GM10847 (cell line): ENCODE results near the gene DEFB128.

Source experiments
- POLR2A ChIP-seq: IDR thresholded peaks from 2 replicates; pipeline ENCODE4 v1.6.1; 2011; ENCODE audit not compliant: insufficient read length; ENCODE audit errors: extremely low read depth

DEFB128 gene

DNA sequence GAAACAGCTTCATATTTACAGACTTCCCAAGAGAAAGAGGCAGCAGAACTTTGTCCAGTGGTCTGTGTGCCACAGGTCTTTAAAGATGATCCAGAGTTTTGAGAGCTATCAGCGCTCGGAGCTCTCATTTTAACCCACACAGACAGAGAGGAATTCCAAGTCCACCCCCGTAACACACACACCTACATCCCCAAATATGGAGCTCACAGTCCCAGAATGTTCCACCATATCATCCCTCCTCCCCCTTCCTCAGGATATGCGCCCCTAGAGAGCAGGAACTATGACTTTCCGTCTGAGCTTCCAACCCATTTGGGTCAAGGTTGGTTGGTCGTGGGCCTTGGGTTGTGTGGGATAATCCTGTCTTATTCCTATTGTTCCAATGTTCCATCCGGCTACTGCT, at the start of gene DEFB128:
Gene DEFB128 (minus strand): TSS at position 101 of the 400 bp plus-strand sequence. CDS start 88 bp downstream, at position 13.
- TF ChIP-seq POLR2A = no peak

DNA sequence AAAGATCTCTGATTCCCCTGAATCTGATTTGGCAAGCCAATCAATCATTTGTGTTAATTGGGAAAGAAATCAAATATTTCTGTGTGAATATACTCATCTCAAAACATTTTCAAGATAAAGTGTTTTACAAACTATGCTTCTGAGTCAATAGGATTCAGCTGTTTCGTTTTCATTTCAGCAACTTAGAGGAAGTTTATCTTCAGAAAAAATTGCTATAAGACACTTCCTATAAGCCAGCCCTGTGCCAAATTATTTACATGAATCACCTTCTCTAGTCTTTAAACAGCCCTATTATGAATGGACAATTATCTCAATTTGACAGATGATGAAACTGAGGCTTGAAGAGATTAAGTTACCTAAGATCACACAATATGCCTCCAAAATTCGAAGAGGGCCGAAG, 48.4 kb upstream of the DEFB128 start:
- no peak for TF ChIP-seq POLR2A

DNA sequence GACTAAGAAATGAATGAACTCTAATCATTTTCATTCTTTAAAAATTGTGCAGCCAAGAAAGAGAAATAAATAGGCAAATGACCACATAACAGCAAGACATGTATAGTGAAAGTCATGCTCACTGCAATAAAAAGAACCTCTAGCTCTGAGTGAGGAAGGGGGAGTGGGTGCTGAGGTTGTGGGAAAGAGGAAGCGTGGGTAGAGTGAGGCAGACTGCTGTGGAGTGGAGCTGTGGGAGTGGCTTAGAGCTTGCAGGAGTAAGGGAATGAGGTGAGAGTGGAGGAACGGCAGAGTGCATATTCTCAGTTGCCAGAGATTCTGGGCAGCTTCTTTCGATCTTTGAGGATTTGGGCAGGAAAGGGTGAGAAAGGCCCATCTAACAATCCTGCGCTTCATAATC, 48.0 kb upstream of the DEFB128 start:
- TF ChIP-seq POLR2A = no peak

DNA sequence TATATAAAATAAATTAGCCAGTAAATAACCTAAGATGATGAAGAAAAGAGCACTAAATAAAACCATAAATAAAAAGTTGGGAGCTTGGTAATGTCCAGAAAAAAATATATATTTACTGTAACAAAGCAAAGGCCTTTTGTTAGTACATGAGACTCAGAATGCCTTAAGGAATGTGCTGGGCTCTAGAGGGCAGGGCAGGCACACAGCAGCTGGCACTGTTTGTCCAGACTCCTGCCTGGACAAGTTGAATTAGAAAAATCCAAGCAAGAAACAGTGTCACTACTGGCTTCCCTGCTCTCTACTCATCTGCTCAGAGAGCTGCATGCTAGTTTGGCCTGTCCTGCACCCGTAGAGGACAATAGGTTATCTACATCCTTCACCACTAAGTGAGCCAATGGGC, 46.4 kb upstream of the DEFB128 start:
- no peak for TF ChIP-seq POLR2A

DNA sequence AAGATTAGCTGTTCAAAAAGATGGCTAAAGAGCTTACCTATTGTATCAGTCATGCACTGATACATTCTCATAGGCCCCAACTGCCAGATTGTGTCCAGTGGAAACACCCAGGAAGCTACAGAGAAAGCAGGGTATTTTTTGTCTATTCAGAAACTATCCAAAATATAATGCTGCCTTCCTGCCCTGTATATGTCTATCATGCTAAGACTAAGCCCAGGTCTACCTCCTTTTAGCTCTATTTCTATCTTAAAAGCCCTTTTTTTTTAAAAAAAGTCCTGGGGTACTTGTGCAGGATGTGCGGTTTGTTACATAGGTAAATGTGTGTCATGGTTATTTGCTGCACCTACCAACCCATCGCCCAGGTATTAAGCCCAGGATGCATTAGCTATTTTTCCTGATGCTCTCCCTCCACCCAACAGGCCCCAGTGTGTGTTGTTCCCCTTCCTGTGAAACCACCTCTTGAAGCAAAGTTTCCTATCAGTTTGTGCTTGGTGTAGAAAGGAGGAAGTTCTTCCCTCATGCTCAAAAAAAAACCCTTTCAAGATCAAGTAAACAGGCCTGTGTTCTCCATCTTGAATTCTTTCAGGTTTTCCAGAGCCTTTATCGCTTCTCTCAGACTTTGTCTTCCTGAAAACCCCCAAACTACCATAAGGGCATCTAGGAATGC, 38.1 kb upstream of the DEFB128 start:
- no peak for TF ChIP-seq POLR2A

DNA sequence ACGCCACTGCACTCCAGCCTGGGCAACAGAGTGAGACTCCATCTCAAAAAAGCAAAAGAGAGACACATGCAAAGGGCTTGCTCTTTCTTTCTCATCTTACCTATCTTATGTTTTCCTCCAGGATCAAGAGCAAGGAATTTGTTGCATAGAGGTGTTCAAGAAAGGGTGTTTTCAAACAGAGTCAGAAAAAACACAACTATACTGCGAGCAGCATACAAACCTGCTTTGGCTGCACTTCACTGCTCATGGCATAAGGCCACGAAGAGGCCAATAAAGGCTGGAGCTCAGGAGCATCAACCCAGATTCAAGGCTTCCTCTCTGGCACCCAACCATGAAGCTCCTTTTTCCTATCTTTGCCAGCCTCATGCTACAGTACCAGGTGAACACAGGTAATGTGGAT, 37.4 kb upstream of the DEFB128 start, which contains the start of gene DEFB129:
Gene DEFB129 (plus strand): TSS at position 301 of the 400 bp plus-strand sequence. CDS start 31 bp downstream, at position 332.
- no peak for TF ChIP-seq POLR2A

DNA sequence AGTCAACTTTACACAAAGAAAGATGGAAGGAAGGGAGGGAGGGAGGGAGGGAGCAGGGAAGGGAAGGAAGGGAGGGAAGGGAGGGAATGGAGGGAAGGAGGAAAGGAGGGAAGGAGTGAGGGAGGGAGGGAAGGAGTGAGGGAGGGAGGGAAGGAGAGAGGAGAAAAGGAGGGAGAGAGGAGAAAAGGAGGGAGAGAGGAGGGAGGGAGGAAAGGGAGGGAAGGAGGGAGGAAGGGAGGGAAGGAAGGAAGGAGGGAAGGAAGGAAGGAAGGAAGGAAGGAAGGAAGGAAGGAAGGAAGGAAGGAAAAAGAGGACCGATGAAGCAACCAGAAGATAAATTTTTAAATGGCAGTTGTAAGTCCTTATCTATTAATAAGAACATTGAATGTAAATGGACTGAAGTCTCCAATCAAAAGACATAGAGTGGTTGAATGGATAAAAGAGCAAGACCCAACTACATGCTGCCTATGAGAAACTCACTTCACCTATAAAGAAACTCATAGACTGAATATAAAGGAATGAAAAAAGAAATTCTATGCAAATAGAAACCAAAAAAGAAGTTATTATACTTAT, 31.8 kb upstream of the DEFB128 start:
- TF ChIP-seq POLR2A = no peak

DNA sequence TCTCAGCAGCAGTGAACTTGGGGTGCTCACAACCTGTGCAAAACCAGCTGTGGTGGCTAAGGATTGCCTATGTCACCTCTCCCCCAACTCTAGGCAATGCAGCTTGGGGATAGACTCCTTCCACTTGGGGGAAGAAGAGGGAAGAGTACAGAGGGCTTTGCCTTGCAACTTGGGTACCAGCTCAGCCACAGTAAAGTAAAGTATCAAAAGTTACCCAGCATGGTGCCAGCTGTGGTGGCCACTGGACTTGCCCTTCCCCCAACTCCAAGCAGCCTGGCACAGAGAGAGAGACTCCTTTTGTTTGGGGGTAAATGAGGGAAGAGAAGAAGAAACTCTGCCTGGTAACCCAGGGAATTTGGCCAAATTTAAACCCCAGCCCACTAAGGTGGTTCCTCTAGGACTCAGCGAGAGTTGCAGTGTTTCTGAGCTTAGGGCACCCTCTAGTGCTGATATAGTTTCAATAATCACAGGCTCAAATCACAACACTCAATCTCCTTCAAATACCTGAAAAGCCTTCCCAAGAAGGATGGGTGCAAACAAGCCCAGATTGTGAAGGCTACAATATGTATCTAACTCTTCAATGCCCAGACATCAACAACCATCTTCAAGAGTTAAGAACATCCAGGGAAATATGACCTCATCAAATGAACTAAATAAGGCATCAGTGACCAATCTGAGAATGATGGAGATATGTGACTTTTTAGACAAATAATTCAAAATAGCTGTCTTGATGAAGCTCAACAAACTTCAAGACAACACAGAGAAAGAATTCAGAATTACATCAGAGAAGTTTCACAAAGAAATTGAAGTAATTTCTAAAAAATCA, 30.0 kb upstream of the DEFB128 start:
- TF ChIP-seq POLR2A = no peak

DNA sequence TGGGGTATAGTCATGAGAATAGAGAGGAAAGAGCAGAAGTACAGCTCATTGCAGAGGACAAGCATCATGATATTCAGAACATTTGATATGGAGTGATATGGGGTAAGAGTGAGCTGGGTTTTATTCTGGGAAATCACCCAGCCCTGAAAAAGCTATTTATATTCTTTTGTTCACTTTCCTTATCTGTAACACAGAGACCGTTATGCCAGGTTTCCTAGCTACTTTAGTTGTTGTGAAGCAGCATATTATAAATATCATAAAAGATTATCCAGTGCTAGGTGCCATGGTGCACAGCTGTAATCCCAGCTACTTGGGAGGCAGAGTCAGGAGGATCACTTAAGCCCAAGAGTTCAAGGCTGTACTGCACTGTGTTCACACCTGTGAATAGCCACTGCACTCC, 27.8 kb upstream of the DEFB128 start:
- TF ChIP-seq POLR2A = no peak

DNA sequence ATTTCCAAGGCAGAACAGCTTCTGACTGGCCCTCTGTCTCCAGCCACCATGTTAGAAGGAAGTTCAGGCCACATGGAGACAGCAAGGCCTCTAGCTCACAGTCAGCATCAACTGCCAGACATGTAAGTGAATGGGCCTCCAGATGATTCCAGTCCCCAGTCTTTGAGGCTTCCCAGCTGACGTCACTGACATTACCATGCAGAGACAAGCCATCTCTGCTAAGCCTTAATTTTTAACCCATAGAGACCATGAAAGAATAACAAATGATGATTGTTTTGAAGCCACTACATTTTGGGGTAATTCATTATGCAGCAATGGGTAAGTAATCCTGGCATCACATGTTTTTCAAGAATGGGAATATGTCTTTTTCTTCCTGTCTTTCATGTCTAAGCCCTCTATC, 26.3 kb upstream of the DEFB128 start:
- TF ChIP-seq POLR2A = no peak

DNA sequence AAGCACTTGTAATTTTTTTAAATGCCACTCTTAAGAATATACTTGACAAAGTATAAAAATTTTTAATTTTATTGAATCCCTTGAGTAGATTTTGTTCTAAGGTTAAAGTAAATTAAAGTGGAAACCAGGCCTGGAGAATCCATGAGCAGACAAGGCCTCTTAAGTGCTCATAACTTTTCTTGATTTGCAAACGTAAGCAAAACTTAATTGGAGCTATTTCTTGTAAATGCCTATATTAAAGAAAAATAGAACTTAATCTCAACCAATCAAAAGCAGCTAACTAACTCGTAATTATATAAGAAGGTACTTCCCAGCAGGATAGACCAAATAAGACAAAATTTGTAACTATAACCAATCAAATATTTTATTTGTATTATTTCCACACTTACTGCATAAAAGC, 24.9 kb upstream of the DEFB128 start:
- no peak for TF ChIP-seq POLR2A

DNA sequence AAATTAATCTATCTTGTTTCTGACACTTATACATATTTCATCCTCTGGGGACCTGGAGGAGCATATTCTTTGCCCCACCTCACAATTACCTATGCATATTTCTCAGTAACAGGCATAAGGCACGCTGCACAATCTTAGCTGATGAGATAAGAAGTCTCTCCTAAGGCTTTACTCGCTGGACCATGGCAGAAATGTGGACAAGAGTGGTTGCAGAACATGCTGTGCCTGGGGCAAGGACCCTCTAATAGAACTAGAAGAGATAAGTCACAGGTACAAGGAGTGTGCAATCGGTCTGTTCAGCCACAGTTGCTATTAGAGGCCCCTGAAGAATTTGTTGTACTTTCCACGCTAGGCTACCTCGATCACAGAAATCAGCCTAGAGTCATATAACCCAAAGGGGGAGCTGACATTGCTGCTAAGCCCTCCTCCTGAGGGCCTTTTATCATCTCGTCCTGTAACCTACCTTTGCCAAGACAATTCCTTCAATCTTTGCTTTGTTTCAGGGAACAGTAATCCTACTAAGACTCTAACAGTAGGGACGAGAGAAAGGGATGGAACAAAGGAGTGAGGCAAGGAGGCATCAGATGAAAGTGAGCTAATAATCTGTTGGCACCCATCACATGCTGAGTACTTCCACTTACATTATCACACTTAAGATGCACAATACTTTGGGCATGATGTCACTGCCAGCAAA, 21.4 kb upstream of the DEFB128 start:
- TF ChIP-seq POLR2A = no peak

DNA sequence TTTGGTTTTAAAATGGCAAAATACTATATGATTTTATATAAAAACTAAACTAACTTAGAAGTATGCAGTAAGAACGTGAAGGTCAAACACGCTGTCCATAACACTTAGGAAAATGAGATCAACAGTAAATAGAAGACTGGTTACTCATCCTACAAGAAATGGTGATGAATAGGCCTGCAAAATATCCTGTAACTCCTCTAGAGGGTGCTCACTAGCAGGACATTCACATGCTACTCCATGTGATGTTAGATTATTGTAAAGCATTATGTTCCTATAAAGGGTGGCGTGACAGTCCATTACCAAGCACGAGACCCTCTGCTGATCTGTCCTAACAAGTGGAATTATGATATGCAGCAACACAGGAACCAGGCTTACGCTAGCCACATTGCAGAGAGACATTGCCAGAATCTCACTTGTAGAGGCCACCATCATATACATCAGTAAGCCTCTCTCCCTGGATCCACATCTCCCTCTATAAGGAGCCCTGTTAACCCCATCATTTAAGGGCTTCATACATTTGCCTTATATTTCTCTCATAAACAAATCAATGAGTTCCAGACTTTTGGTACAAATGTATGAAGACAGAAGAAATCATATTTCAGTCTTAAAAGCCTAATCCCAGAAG, 19.5 kb upstream of the DEFB128 start:
- no peak for TF ChIP-seq POLR2A

DNA sequence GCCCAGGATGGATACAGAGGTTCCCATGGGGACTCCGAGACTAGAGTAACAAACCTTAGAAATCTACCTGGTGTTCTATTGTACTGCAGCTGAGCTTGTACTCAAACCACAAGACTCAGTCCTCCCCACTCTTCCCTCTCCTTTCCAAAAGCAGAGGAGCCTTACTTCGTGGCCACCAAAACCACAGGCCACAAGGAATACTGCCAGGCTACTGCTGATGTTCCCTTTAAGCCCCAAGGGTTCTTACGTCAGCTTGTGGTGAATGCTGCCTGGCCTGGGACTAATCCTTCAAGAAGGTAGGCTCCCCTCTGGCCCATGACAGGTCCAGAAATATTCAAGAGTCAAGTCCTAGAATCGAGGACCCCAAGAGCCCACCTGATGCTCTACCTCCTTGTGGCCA, 10.5 kb upstream of the DEFB128 start:
- TF ChIP-seq POLR2A = no peak

DNA sequence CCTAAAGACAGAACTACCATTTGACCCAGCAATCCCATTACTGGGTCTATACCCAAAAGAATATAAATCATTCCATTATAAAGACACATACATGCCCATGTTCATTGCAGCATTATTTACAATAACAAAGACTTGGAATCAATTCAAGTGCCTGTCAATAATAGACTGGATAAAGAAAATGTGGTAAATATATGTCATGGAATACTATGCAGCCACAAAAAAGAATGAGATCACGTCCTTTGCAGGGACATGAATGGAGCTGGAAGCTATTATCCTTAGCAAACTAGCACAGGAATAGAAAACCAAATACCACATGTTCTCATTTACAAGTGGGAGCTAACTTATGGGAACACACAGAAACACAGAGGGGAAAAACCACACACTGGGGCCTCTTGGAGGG, 8.7 kb upstream of the DEFB128 start:
- no peak for TF ChIP-seq POLR2A
